Ascending aorta (tissue), 2 donors: ENCODE results near the gene SGF29. TPM values are rescaled to one million over a fixed set of nuclear protein-coding genes. Genes with fewer than 3 reads are reported as not detected.
"Not testable (repeated sequence)": the region's sequence is repeated elsewhere in the genome, so short reads cannot be mapped to it uniquely, and the experiment has no call there.

Experiments used
- DNase-seq, 2 donors: peaks; one replicate each; pipeline ENCODE4 v3.0.0-alpha.2; 2019; ENCODE audit warnings: low spot score in 2 of 2
- H3K27ac ChIP-seq, 2 donors: fragments of 200-600 bp; sonication (generic); one replicate each; pipeline ENCODE4 v1.5.1; 2016 to 2017; ENCODE audit warnings: mild to moderate bottlenecking in 1 of 2
- H3K27me3 ChIP-seq: fragments of 200-600 bp; sonication (generic); one replicate; pipeline ENCODE4 v1.5.1; 2017
- H3K36me3 ChIP-seq, 2 donors: fragments of 200-600 bp; sonication (generic); one replicate each; pipeline ENCODE4 v1.5.1; 2016
- H3K4me1 ChIP-seq, 2 donors: fragments of 200-600 bp; sonication (generic); one replicate each; pipeline ENCODE4 v1.5.1; 2016 to 2017; ENCODE audit warnings: mild to moderate bottlenecking in 1 of 2
- H3K4me3 ChIP-seq, 2 donors: fragments of 200-600 bp; sonication (generic); one replicate each; pipeline ENCODE4 v1.5.1; 2016 to 2017; ENCODE audit warnings: mild to moderate bottlenecking in 1 of 2
- H3K9me3 ChIP-seq, 2 donors: fragments of 200-600 bp; sonication (generic); one replicate each; pipeline ENCODE4 v1.5.1; 2016
- intact Hi-C: fragments of 100-400 bp; cut with DNase I; formaldehyde crosslinking; loops from one replicate; pipeline ENCODE4 v1.15.1; 2023
- total RNA-seq: library from RNA; depleted of rRNA; stranded (reverse); fragments of >200 nt; gene quantifications from one replicate; pipeline ENCODE4 v1.1.0, GENCODE V29; 2016
- TF ChIP-seq, protein P1 (sequence below), 3 experiments: fragments of 200-600 bp in 2 of 3; fragments of 450-650 bp in 1 of 3; sonication (generic) in 2 of 3; IDR thresholded peaks; one replicate each; pipeline ENCODE4 v1.5.1; 2016 to 2019; ENCODE audit warnings: antibody characterized with exemption in 3 of 3, mild to moderate bottlenecking in 1 of 3, moderate library complexity in 1 of 3

SGF29 gene
- total RNA-seq, 1 donor from 2014 or later: 14.0 TPM

DNA sequence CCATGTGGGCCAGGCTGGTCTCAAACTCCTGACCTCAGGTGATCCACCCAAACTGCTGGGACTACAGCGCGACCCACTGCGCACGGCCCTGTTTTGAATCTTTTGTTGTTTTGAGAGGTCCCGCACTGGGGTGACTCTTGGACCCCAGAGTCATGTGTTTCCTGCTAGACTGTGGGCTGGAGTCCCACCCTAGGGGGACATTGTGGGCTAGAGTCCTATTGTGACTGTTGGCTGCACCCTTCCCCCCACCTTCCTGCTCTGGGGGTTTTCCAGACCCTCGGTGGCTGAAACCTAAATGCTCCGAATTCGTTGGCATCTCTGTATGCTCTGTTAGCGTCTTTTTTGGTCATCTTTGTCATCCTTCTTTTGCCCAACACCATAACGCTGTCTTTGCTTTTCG lies 30.9 kb upstream of the SGF29 start:
- Histone ChIP-seq H3K27ac (no peak overlapping the region), H3K4me1 (no peaks in the 10 kb centered on the region), H3K9me3 (no peaks in the 10 kb centered on the region), H3K36me3 (no peaks in the 10 kb centered on the region), H3K27me3 (no peaks in the 10 kb centered on the region), H3K4me3 (no peak overlapping the region)
- DNase-seq: no peak
- intact Hi-C loops: no loop called here
- TF ChIP-seq, protein P1, sequence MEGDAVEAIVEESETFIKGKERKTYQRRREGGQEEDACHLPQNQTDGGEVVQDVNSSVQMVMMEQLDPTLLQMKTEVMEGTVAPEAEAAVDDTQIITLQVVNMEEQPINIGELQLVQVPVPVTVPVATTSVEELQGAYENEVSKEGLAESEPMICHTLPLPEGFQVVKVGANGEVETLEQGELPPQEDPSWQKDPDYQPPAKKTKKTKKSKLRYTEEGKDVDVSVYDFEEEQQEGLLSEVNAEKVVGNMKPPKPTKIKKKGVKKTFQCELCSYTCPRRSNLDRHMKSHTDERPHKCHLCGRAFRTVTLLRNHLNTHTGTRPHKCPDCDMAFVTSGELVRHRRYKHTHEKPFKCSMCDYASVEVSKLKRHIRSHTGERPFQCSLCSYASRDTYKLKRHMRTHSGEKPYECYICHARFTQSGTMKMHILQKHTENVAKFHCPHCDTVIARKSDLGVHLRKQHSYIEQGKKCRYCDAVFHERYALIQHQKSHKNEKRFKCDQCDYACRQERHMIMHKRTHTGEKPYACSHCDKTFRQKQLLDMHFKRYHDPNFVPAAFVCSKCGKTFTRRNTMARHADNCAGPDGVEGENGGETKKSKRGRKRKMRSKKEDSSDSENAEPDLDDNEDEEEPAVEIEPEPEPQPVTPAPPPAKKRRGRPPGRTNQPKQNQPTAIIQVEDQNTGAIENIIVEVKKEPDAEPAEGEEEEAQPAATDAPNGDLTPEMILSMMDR (IDR thresholded peaks at IDR 0.05): no peak

DNA sequence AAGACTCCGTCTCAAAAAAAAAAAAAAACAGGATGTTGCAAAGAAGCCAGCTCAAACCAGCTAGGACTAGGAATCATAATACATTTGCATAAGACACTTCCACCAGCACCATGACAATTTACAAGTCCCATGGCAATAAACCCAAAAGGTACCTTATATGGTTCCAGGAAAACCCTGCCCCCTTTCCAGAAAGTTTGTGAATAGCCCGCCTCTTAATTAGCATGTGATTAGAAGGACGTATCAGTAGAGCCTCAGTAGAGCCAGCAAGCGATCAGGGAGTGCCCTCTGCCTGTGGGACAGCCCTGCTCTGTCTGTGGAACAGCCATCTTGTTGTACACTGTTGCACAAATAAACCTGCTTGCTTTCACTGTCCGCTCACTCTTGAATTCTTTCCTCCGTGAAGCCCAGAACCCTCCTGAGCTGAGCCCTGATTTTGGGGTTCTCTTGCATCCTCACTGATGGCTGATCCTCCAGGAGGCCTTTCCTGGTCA lies 29.0 kb upstream of the SGF29 start:
- Histone ChIP-seq H3K36me3 (no peaks in the 10 kb centered on the region), H3K27me3 (no peaks in the 10 kb centered on the region), H3K9me3 (no peaks in the 10 kb centered on the region), H3K27ac (no peak overlapping the region), H3K4me1 (no peaks in the 10 kb centered on the region), H3K4me3 (no peak overlapping the region)
- intact Hi-C loops: no loop called here
- TF ChIP-seq, protein P1 (IDR thresholded peaks at IDR 0.05): no peak
- DNase-seq: no peak

DNA sequence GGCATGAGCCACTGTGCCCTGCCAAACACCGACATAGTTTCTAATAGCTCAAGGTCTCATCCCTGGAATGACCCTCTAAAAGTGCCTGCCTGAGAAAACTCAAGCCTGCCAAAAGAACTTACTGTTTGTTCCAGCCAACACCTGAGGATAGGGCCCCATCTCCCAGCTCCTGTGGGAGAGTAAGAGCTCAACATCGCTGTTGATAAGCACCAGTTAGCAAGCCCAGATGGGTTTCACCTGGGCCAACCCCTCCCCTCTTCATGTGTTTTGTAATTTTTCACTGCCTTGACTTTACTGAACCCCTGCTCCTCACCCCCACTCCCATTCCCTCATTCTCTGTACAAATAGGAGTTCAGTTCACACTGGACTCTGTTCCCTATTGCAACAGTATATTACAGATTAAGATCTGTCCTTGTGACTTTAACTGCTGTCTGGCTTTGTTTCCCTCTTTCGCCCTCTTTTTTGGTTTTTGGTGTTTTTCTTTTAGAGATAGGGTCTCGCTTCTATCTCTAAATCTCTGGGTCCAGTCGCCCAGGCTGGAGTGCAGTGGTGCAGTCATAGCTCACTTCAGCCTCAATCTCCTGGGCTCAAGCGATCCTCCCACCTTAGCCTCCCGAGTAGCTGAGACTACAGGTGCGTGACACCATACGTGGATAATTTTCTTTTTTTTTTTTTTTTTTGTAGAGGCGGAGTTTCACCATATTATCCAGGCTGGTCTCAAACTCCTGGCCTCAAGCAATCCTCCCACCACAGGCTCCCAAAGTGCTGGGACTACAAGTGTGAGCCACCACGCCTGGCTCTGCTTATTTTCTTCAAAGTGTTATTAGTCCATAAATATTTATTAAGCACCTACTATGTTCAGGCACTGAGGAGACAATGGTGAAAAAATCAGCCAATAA lies 27.3 kb upstream of the SGF29 start:
- intact Hi-C loops: no loop called here
- DNase-seq: no peak
- Histone ChIP-seq H3K9me3 (no peaks in the 10 kb centered on the region), H3K4me1 (no peaks in the 10 kb centered on the region), H3K36me3 (no peaks in the 10 kb centered on the region), H3K27me3 (no peaks in the 10 kb centered on the region), H3K4me3 (no peak overlapping the region), H3K27ac (no peak overlapping the region)
- TF ChIP-seq, protein P1 (IDR thresholded peaks at IDR 0.05): no peak

DNA sequence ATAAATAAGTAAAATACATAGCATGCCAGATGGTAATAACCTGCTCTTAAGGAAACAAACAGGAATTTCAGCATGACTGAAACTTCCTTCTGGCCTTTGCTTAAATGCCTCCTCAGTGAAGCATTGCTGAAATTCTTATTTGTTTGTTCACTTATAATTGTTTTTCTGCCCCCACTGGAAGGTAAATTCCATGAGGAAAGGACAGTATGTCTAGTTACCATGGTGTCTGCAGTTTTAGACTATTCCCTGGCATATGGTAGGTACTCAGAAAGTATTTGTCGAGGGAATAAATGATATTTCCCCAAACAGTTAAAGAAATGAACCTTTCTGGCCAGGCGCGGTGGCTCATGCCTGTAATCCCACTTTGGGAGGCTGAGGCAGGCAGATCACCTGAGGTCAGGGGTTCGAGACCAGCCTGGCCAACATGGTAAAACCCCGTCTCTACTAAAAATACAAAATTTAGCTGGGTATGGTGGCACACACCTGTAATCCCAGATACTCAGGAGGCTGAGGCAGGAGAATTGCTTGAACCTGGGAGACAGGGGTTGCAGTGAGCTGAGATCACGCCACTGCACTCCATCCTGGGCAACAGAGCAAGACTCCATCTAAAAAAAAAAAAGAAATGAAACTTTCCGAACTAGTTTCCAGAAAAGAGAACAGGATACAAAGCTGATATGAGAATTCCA lies 26.5 kb upstream of the SGF29 start:
- H3K27ac ChIP-seq, H3K36me3 ChIP-seq, H3K4me1 ChIP-seq, intact Hi-C loops, H3K4me3 ChIP-seq, DNase-seq, H3K27me3 ChIP-seq, H3K9me3 ChIP-seq: not testable (repeated sequence)

DNA sequence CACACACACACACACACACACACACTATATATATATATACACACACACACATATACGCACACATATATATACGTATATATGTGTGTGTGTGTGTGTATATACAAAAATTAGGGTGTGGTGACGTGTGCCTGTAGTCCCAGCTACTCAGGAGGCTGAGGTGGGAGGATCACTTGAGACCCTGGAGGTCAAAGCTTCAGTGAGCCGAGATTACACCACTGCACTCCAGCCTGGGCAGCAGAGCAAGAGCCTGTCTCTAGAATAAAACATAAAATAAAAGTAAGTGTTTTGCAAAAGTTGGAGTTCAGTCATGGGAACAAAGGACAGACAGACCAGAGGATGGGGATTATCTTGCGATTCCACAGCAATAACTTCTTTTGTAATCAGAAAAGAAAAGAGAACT lies 25.7 kb upstream of the SGF29 start:
- Histone ChIP-seq H3K9me3 (no peaks in the 10 kb centered on the region), H3K4me3 (no peak overlapping the region), H3K4me1 (no peaks in the 10 kb centered on the region), H3K27me3 (no peaks in the 10 kb centered on the region), H3K36me3 (no peaks in the 10 kb centered on the region), H3K27ac (no peak overlapping the region)
- TF ChIP-seq, protein P1 (IDR thresholded peaks at IDR 0.05): no peak
- intact Hi-C loops: no loop called here
- no peak for DNase-seq

DNA sequence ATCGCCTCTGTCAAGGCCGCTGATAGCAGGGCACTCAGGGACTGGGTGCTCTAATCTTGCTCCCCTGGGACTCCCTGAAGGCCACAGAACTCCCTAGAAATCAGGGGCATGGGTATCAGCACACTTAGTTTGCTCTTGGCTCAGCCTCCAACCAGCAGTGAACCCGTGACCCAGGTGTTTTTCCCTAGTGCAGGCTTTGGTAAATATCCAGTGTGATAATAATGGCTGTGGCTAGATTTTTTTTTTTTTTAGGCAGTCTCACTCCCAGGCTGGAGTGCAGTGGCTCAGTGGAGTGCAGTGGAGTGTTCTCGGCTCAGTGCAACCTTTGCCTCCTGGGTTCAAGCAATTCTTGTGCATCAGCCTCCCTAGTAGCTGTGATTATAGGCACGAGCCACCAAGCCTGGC lies 25.3 kb upstream of the SGF29 start:
- Histone ChIP-seq H3K9me3 (no peaks in the 10 kb centered on the region), H3K4me1 (no peaks in the 10 kb centered on the region), H3K27ac (no peak overlapping the region), H3K36me3 (peaks cover 0 to under 1% of the 10 kb centered on the region in 2 donors), H3K27me3 (no peaks in the 10 kb centered on the region), H3K4me3 (no peak overlapping the region)
- DNase-seq: no peak
- TF ChIP-seq, protein P1 (IDR thresholded peaks at IDR 0.05): no peak
- intact Hi-C loops: no loop called here
